ENCODE data around the gene PDIA6.

PDIA6 gene

GRCh38 chr2:10846110-10846861 lies 33.7 kb upstream of the PDIA6 start:
- TF ChIP-seq FOXP2 (optimal IDR thresholded peaks at IDR 0.05; ENCODE audit: borderline replicate concordance, extremely low read depth, extremely low read length, insufficient read depth) (no peak), SIN3A (IDR thresholded peaks at IDR 0.05; ENCODE audit: borderline replicate concordance, insufficient read depth, low read length) (no peak), TAF1 (IDR thresholded peaks at IDR 0.05; ENCODE audit: borderline replicate concordance, insufficient read depth, low read length) (no peak)

- TF ChIP-seq TAF1 (IDR thresholded peaks at IDR 0.05; ENCODE audit: borderline replicate concordance, insufficient read depth, low read length) (no peak), POLR2AphosphoS5 (IDR thresholded peaks at IDR 0.05; ENCODE audit: low read depth, low read length) (no peak), SIN3A (IDR thresholded peaks at IDR 0.05; ENCODE audit: borderline replicate concordance, insufficient read depth, low read length) (no peak), REST (IDR thresholded peaks at IDR 0.05; ENCODE audit: insufficient read depth in 1 of 2, low read depth in 2 of 2, low read length in 2 of 2) (no peak), FOXP2 (optimal IDR thresholded peaks at IDR 0.05; ENCODE audit: borderline replicate concordance, extremely low read depth, extremely low read length, insufficient read depth) (no peak)
Observed at GRCh38 chr2:10845640-10846039, 33.1 kb upstream of the PDIA6 start.

- TF ChIP-seq TAF1 (IDR thresholded peaks at IDR 0.05; ENCODE audit: borderline replicate concordance, insufficient read depth, low read length) (no peak), POLR2AphosphoS5 (IDR thresholded peaks at IDR 0.05; ENCODE audit: low read depth, low read length) (no peak), SIN3A (IDR thresholded peaks at IDR 0.05; ENCODE audit: borderline replicate concordance, insufficient read depth, low read length) (no peak), REST (IDR thresholded peaks at IDR 0.05; ENCODE audit: insufficient read depth in 1 of 2, low read depth in 2 of 2, low read length in 2 of 2) (no peak), FOXP2 (optimal IDR thresholded peaks at IDR 0.05; ENCODE audit: borderline replicate concordance, extremely low read depth, extremely low read length, insufficient read depth) (no peak)
Observed at GRCh38 chr2:10844097-10844496, 31.5 kb upstream of the PDIA6 start.

- no peak for TF ChIP-seq TAF1 (IDR thresholded peaks at IDR 0.05; ENCODE audit: borderline replicate concordance, insufficient read depth, low read length)
- TF ChIP-seq SIN3A (IDR thresholded peaks at IDR 0.05; ENCODE audit: borderline replicate concordance, insufficient read depth, low read length), result no peak
Observed at GRCh38 chr2:10842506-10842905, 29.9 kb upstream of the PDIA6 start.

GRCh38 chr2:10841547-10842219 lies 29.1 kb upstream of the PDIA6 start:
- no peak for TF ChIP-seq REST (IDR thresholded peaks at IDR 0.05; ENCODE audit: insufficient read depth in 1 of 2, low read depth in 2 of 2, low read length in 2 of 2)
- no peak for TF ChIP-seq TAF1 (IDR thresholded peaks at IDR 0.05; ENCODE audit: borderline replicate concordance, insufficient read depth, low read length)
- TF ChIP-seq SIN3A (IDR thresholded peaks at IDR 0.05; ENCODE audit: borderline replicate concordance, insufficient read depth, low read length), result no peak
- no peak for TF ChIP-seq POLR2AphosphoS5 (IDR thresholded peaks at IDR 0.05; ENCODE audit: low read depth, low read length)
- no peak for TF ChIP-seq FOXP2 (optimal IDR thresholded peaks at IDR 0.05; ENCODE audit: borderline replicate concordance, extremely low read depth, extremely low read length, insufficient read depth)

- TF ChIP-seq REST (IDR thresholded peaks at IDR 0.05; ENCODE audit: insufficient read depth in 1 of 2, low read depth in 2 of 2, low read length in 2 of 2), result peak; percentile 94 to 98
- TF ChIP-seq POLR2AphosphoS5 (IDR thresholded peaks at IDR 0.05; ENCODE audit: low read depth, low read length), result no peak
Observed at GRCh38 chr2:10839813-10840212, 27.2 kb upstream of the PDIA6 start.

All from PFSK-1 (cell line).